ENCODE measurements around the gene NEGR1. TPM values are rescaled to one million over a fixed set of nuclear protein-coding genes. Genes with fewer than 3 reads are reported as not detected.

NEGR1 gene
- total RNA-seq, 6 donors from 2014 or later, result 3.1 to 14.7 (median 8.9) TPM

GRCh38 chr1:71364236-71364635 is 918.1 kb downstream of the NEGR1 start:
- TF ChIP-seq POLR2A (IDR thresholded peaks at IDR 0.05), result no peak
- no peak for TF ChIP-seq CTCF (IDR thresholded peaks at IDR 0.05)
- WGBS, 2 donors, result 79 to 80% methylated on average over 2 of the region's 2 CpGs
- Histone ChIP-seq H3K27me3 (no peaks in the 10 kb centered on the region), H3K27ac (no peak overlapping the region), H3K4me3 (no peak overlapping the region), H3K36me3 (no peaks in the 10 kb centered on the region), H3K9me3 (no peaks in the 10 kb centered on the region), H3K4me1 (no peaks in the 10 kb centered on the region)
- DNase-seq (no peak), ATAC-seq (ENCODE audit: low FRiP score in 2 of 2) (no peak)

GRCh38 chr1:71362691-71363090 is 919.6 kb downstream of the NEGR1 start:
- WGBS, 2 donors, result 83 to 91% methylated on average over 2 of the region's 2 CpGs
- Histone ChIP-seq H3K36me3 (no peaks in the 10 kb centered on the region), H3K4me1 (no peaks in the 10 kb centered on the region), H3K27me3 (no peaks in the 10 kb centered on the region), H3K4me3 (no peak overlapping the region), H3K9me3 (no peaks in the 10 kb centered on the region), H3K27ac (no peak overlapping the region)
- no peak for ATAC-seq (ENCODE audit: low FRiP score in 2 of 2)
- no peak for TF ChIP-seq EP300 (IDR thresholded peaks at IDR 0.05)
- no peak for TF ChIP-seq POLR2AphosphoS5 (IDR thresholded peaks at IDR 0.05)
- no peak for TF ChIP-seq POLR2A (IDR thresholded peaks at IDR 0.05)
- TF ChIP-seq CTCF (IDR thresholded peaks at IDR 0.05), result no peak
- no peak for DNase-seq

GRCh38 chr1:71362076-71362475 is 920.3 kb downstream of the NEGR1 start:
- WGBS, 2 donors, result 80 to 84% methylated on average over 2 of the region's 2 CpGs
- Histone ChIP-seq H3K9me3 (no peaks in the 10 kb centered on the region), H3K4me3 (no peak overlapping the region), H3K36me3 (no peaks in the 10 kb centered on the region), H3K27ac (no peak overlapping the region), H3K4me1 (no peaks in the 10 kb centered on the region), H3K27me3 (no peaks in the 10 kb centered on the region)
- TF ChIP-seq EP300 (IDR thresholded peaks at IDR 0.05), result no peak
- TF ChIP-seq POLR2AphosphoS5 (IDR thresholded peaks at IDR 0.05), result no peak
- no peak for TF ChIP-seq CTCF (IDR thresholded peaks at IDR 0.05)
- TF ChIP-seq POLR2A (IDR thresholded peaks at IDR 0.05), result no peak
- ATAC-seq (ENCODE audit: low FRiP score in 2 of 2) (no peak), DNase-seq (no peak)

GRCh38 chr1:71357708-71358107 is 924.6 kb downstream of the NEGR1 start:
- peak in 1 of 2 donors; percentile 32 for DNase-seq
- no peak overlapping the region for H3K4me3 ChIP-seq
- WGBS, 2 donors, result 73 to 93% methylated on average over 6 to 9 of the region's 9 CpGs
- no peaks in the 10 kb centered on the region for H3K27me3 ChIP-seq
- no peaks in the 10 kb centered on the region for H3K4me1 ChIP-seq
- no peak overlapping the region for H3K27ac ChIP-seq
- peak; percentile 10 to 59 for ATAC-seq (ENCODE audit: low FRiP score in 2 of 2)
- H3K9me3 ChIP-seq, result no peaks in the 10 kb centered on the region
- TF ChIP-seq CTCF (IDR thresholded peaks at IDR 0.05), result no peak
- no peak for TF ChIP-seq POLR2A (IDR thresholded peaks at IDR 0.05)
- no peak for TF ChIP-seq POLR2AphosphoS5 (IDR thresholded peaks at IDR 0.05)
- H3K36me3 ChIP-seq, result no peaks in the 10 kb centered on the region

GRCh38 chr1:71351438-71351837 is 930.9 kb downstream of the NEGR1 start:
- DNase-seq (no peak), ATAC-seq (ENCODE audit: low FRiP score in 2 of 2) (no peak)
- Histone ChIP-seq H3K9me3 (no peaks in the 10 kb centered on the region), H3K27ac (no peak overlapping the region), H3K4me3 (no peak overlapping the region), H3K27me3 (no peaks in the 10 kb centered on the region), H3K36me3 (no peaks in the 10 kb centered on the region), H3K4me1 (no peaks in the 10 kb centered on the region)
- WGBS, 2 donors, result 56 to 66% methylated on average over 1 of the region's 1 CpG
- TF ChIP-seq CTCF (IDR thresholded peaks at IDR 0.05), result no peak
- TF ChIP-seq POLR2AphosphoS5 (IDR thresholded peaks at IDR 0.05), result no peak
- TF ChIP-seq POLR2A (IDR thresholded peaks at IDR 0.05), result no peak
- no peak for TF ChIP-seq EP300 (IDR thresholded peaks at IDR 0.05)

Data from upper lobe of left lung (tissue), 6 donors.